ENCODE results near the gene OASL.

DNA sequence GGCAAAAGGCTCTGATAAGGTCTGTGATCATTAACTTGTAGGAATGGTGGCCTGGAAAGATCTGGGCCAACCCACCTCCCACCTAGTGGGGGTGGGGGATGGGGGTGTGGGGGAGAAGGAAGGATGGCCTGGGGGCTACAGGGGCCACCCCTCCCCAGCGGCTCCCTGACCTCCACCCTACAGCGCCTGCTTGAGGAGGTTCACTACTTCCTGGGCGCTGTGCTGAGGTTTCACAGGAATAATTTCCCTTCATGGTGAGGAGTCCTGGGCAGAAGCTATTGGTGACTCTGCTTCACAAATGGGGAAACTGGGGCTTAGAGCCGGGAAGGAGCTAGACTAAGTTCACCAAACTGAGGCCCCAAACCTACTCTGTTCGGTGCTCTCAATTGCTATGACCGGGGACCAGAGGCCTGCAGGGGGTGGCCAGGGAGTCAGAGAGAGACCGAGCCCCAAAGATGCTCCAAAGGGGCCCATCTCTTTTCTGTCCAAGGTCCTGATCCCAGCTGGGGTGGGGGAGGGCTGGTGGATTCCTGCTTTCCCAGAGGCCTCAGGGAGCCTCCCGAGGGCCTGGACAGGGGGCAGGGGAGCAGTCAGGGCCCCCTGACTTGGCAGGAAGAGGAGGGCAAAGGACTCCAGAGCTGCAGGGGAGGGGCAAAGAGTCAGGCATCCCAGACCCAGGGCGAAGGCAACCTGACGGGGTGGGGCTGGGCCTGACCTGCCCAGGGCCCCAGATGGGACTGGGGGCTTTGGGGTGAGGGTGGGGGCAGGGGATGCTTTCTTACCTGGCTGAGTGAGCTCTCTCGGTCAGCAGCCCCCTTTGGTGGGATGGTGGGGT lies 59.0 kb downstream of the OASL start:
- TF ChIP-seq, protein P1, sequence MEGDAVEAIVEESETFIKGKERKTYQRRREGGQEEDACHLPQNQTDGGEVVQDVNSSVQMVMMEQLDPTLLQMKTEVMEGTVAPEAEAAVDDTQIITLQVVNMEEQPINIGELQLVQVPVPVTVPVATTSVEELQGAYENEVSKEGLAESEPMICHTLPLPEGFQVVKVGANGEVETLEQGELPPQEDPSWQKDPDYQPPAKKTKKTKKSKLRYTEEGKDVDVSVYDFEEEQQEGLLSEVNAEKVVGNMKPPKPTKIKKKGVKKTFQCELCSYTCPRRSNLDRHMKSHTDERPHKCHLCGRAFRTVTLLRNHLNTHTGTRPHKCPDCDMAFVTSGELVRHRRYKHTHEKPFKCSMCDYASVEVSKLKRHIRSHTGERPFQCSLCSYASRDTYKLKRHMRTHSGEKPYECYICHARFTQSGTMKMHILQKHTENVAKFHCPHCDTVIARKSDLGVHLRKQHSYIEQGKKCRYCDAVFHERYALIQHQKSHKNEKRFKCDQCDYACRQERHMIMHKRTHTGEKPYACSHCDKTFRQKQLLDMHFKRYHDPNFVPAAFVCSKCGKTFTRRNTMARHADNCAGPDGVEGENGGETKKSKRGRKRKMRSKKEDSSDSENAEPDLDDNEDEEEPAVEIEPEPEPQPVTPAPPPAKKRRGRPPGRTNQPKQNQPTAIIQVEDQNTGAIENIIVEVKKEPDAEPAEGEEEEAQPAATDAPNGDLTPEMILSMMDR (IDR thresholded peaks at IDR 0.05), result no peak
- no peak for TF ChIP-seq ZFX (IDR thresholded peaks at IDR 0.05; ENCODE audit: borderline replicate concordance)

Measured in 22Rv1 (cell line).